Bronchial epithelial cell (primary cell): ENCODE results near the gene LIPI. TPM values are rescaled to one million over a fixed set of nuclear protein-coding genes. Genes with fewer than 3 reads are reported as not detected.
"Not testable (repeated sequence)": the region's sequence is repeated elsewhere in the genome, so short reads cannot be mapped to it uniquely, and the experiment has no call there.

Experiments
- DNase-seq: peaks from one replicate; pipeline ENCODE4 v3.0.0-alpha.2; 2010; ENCODE audit warnings: low read depth
- FAIRE-seq: peaks from 2 replicates; lab custom pipeline; 2011; peaks lifted over from hg19 to GRCh38; lab: Jason Lieb, UNC
- H3K27me3 ChIP-seq: 2 replicates; pipeline ENCODE4 v1.5.1; 2011; ENCODE audit warnings: low read length; ENCODE audit not compliant: control insufficient read depth, insufficient read depth
- H3K36me3 ChIP-seq: 2 replicates; pipeline ENCODE4 v1.5.1; 2011; ENCODE audit warnings: low read length; ENCODE audit not compliant: control insufficient read depth, insufficient read depth
- H3K4me3 ChIP-seq: 2 replicates; pipeline ENCODE4 v1.5.1; 2011; ENCODE audit warnings: mild to moderate bottlenecking, low read depth, low read length, control low read depth
- total RNA-seq: library from RNA; depleted of rRNA; stranded (reverse); fragments of >200 nt; gene quantifications from 2 replicates; pipeline ENCODE4 v1.2.1, GENCODE V29; 2014
- TF ChIP-seq, protein P1 (sequence below): IDR thresholded peaks from 2 replicates; pipeline ENCODE4 v1.5.1; 2011; ENCODE audit warnings: mild to moderate bottlenecking, moderate library complexity, low read length, control low read depth, inconsistent platforms; ENCODE audit not compliant: insufficient read depth, severe bottlenecking

The LIPI gene
- total RNA-seq, 1 donor from 2014 or later = not detected

DNA sequence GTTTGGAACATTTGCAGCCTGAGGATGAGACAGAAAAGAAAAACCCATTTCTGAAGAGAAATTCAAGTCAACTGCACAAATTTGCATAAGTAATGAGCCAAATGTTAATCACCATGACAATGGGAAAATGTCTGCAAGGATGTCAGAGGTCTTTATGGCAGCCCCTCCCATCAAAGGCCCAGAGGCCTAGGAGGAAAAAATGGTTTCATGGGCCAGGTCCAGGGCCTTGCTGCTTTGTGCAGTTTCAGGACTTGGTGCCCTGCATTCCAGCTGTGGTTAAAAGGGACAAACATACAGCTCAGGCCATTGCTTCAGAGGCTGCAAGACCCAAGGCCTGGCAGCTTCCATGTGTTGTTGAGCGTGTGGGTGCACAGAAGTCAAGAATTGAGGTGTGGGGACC is 18.6 kb upstream of the LIPI start:
- DNase-seq (no peak), FAIRE-seq (no peak)
- Histone ChIP-seq H3K4me3 (no peak overlapping the region), H3K27me3 (no peaks in the 10 kb centered on the region), H3K36me3 (no peaks in the 10 kb centered on the region)
- TF ChIP-seq, protein P1, sequence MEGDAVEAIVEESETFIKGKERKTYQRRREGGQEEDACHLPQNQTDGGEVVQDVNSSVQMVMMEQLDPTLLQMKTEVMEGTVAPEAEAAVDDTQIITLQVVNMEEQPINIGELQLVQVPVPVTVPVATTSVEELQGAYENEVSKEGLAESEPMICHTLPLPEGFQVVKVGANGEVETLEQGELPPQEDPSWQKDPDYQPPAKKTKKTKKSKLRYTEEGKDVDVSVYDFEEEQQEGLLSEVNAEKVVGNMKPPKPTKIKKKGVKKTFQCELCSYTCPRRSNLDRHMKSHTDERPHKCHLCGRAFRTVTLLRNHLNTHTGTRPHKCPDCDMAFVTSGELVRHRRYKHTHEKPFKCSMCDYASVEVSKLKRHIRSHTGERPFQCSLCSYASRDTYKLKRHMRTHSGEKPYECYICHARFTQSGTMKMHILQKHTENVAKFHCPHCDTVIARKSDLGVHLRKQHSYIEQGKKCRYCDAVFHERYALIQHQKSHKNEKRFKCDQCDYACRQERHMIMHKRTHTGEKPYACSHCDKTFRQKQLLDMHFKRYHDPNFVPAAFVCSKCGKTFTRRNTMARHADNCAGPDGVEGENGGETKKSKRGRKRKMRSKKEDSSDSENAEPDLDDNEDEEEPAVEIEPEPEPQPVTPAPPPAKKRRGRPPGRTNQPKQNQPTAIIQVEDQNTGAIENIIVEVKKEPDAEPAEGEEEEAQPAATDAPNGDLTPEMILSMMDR = no peak

DNA sequence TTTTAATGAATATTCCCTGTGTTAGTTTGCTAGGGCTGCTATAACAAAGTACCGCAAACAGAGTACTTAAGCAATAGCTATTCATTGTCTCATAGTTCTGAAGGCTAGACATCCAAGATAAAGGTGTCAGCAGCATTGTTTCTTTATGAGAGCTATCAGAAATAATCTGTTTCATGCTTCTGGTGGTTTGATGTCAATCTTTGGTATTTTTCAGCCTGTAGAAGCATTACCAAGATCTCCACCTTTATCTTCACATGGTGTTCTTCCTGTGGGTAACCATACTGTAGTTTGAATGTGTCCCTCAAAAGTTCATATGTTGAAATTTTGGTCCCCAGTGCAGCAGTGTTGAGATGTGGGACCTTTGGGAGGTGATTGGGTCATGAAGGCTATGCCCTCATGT is 12.6 kb upstream of the LIPI start:
- Histone ChIP-seq H3K4me3 (no peak overlapping the region), H3K36me3 (no peaks in the 10 kb centered on the region), H3K27me3 (no peaks in the 10 kb centered on the region)
- FAIRE-seq (no peak), DNase-seq (no peak)
- TF ChIP-seq, protein P1 = no peak

DNA sequence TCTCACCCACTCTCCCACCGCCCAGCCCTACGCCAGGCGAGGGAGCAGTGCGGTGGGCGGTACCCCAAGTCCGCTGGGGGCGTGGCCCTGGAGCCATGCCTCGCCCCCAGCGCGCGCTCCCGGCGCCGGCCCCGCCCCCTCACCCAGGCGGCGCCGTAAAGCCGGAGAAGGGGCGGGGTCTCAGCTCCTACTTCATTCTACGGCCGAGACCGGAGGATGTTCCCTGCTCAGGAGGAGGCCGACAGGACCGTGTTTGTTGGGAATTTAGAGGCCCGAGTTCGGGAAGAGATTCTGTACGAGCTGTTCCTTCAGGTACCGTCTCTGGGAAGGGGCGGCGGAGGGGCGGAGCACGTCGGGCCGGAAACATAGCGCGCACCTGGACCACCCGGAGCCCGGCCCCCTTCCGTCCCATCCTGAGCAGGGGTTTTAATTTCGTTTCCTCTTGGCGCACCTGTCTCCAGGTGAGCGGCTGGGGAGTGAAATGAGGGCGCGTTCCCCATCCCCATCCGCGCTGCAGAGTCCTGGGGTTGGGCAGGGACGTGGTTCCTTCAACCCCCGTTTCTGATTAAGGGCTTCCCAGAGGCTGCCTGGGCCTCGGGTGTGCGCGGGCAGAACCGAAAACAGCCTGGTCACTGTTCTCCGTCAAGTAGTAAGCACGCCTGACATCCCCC is 5.4 kb upstream of the LIPI start, which contains the start of gene RBM11:
Gene RBM11 (plus strand): TSS at position 187 of the 671 bp plus-strand sequence. CDS start 30 bp downstream, at position 217.
- FAIRE-seq = no peak
- TF ChIP-seq, protein P1 = no peak
- peak; percentile 49 for DNase-seq
- H3K27me3 ChIP-seq = no peaks in the 10 kb centered on the region
- no peaks in the 10 kb centered on the region for H3K36me3 ChIP-seq
- peak within 1 kb of the TSS; percentile 61 for H3K4me3 ChIP-seq

DNA sequence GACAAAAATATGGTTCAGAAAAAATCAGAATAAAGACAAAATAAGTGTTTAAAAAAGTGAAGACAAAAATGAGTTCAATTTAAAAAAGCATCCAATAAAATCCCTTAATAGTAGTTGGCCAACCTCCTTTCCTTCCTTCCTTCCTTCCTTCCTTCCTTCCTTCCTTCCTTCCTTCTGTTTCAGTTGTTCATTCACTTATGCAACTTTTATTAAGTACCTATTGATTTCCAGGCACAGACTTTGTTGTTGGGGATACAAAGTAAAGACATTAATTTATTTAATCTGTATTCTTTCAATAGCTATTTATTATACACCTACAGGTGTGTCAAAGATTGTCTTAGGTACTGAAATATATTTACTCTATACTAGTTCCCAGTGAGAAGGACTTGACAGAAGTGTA is 2.4 kb upstream of the LIPI start:
- TF ChIP-seq, protein P1 = no peak
- DNase-seq (no peak), FAIRE-seq (no peak)
- Histone ChIP-seq H3K4me3 (no peak overlapping the region), H3K27me3 (no peaks in the 10 kb centered on the region), H3K36me3 (no peaks in the 10 kb centered on the region)

DNA sequence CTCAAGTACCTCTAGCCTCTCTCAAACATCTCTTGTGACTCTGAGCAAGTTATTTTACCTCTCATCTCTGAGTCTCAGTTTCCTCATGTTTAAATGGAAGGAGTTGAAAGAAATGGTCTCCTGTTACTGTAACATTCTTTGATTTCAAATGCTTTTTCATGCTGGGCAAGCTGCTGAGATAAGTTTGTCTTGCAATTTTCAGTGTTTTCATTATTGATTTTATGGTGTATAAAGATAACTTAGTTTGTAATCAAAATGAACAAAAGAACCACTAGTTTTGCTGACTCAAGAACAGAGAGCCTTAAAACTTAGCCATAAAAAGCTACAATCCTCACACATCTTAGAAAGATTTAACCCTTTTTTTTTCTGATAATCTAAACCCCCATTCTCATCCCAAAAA is 4.5 kb downstream of the LIPI start:
- TF ChIP-seq, protein P1 = no peak
- DNase-seq (no peak), FAIRE-seq (no peak)
- H3K36me3 ChIP-seq = no peaks in the 10 kb centered on the region
- H3K27me3 ChIP-seq = no peaks in the 10 kb centered on the region
- H3K4me3 ChIP-seq = no peak overlapping the region

DNA sequence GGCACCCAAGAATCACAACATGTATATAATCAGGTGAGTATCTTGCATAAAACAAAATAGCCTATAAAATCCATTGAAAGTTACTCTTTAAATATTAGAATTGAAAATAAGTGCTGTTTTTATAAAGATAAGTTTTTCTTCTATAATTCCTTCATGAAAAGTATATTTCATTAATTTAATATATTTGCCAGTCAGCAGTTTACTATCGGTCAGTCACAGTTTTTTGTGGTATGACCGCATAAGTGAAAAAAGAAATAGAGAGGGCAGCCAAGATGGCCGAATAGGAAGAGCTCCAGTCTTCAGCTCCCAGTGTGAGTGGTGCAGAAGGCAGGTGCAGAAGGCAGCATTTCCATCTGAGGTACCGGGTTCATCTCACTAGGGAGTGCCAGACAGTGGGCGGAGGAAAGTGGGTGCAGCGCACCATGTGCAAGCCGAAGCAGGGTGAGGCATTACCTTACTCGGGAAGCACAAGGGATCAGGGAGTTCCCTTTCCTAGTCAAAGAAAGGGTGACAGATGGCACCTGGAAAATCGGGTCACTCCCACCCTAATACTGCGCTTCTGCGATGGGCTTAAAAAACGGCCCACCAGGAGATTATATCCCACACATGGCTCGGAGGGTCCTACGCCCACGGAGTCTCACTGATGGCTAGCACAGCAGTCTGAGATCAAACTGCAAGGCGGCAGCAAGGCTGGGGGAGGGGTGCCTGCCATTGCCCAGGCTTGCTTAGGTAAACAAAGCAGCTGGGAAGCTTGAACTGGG is 44.1 kb downstream of the LIPI start:
- not testable (repeated sequence) for H3K27me3 ChIP-seq, FAIRE-seq, DNase-seq, H3K36me3 ChIP-seq, H3K4me3 ChIP-seq
